Esophagus muscularis mucosa (tissue), 4 donors: ENCODE results near the gene VAT1. TPM values are rescaled to one million over a fixed set of nuclear protein-coding genes. Genes with fewer than 3 reads are reported as not detected.

Experiments used
- DNase-seq: peaks from one replicate; pipeline ENCODE4 v3.0.0-alpha.2; 2017; ENCODE audit errors: extremely low spot score
- H3K27ac ChIP-seq, 4 donors: fragments of 200-600 bp; sonication (generic); replicated peaks in 1 of 4; 1 replicate in 3 of 4; 2 replicates in 1 of 4; pipeline ENCODE4 v1.5.1; 2016 to 2019; ENCODE audit warnings: mild to moderate bottlenecking in 1 of 4
- H3K27me3 ChIP-seq, 4 donors: fragments of 200-600 bp; sonication (generic); one replicate each; pipeline versions ENCODE4 v1.5.1 to v1.6.0; 2016 to 2019
- H3K36me3 ChIP-seq, 4 donors: fragments of 200-600 bp; sonication (generic); one replicate each; pipeline ENCODE4 v1.5.1; 2016 to 2019
- H3K4me1 ChIP-seq, 4 donors: fragments of 200-600 bp; sonication (generic); one replicate each; pipeline ENCODE4 v1.5.1; 2016 to 2019
- H3K4me3 ChIP-seq, 4 donors: fragments of 200-600 bp; sonication (generic); 1 replicate in 2 of 4; 2 replicates in 2 of 4; pipeline ENCODE4 v1.5.1; 2016 to 2019; ENCODE audit warnings: mild to moderate bottlenecking in 4 of 4, moderate library complexity in 1 of 4
- H3K9me3 ChIP-seq, 4 donors: fragments of 200-600 bp; sonication (generic); 1 replicate in 3 of 4; 2 replicates in 1 of 4; pipeline ENCODE4 v1.5.1; 2016 to 2019
- EP300 ChIP-seq: sonication (generic); formaldehyde crosslinking; IDR thresholded peaks from one replicate; pipeline ENCODE4 v1.6.1; 2017; ENCODE audit warnings: antibody characterized with exemption
- POLR2A ChIP-seq: fragments of 450-650 bp; IDR thresholded peaks from one replicate; pipeline ENCODE4 v1.6.1; 2017; ENCODE audit warnings: antibody characterized with exemption, moderate library complexity, mild to moderate bottlenecking, low read depth
- POLR2AphosphoS5 ChIP-seq, 2 donors: sonication (generic); formaldehyde crosslinking; IDR thresholded peaks; one replicate each; pipeline ENCODE4 v1.6.1; 2017; ENCODE audit warnings: antibody characterized with exemption in 2 of 2
- WGBS: methylation state at CpG from one replicate; pipeline ENCODE4 v1.1.5; 2018; 5-methylcytosine and 5-hydroxymethylcytosine counted together
- intact Hi-C: fragments of 100-400 bp; cut with DNase I; formaldehyde crosslinking; loops from one replicate; pipeline ENCODE4 v1.15.1; 2023
- total RNA-seq, 4 donors: library from RNA; depleted of rRNA; stranded (reverse); fragments of >200 nt; gene quantifications; one replicate each; pipeline versions ENCODE4 v1.1.0 to v1.2.1, GENCODE V29; 2016
- TF ChIP-seq, protein P1 (sequence below), 3 experiments: fragments of 200-600 bp in 2 of 3; fragments of 450-650 bp in 1 of 3; sonication (generic) in 2 of 3; IDR thresholded peaks; one replicate each; pipeline ENCODE4 v1.5.1; 2017 to 2019; ENCODE audit warnings: antibody characterized with exemption in 3 of 3, mild to moderate bottlenecking in 2 of 3, moderate library complexity in 1 of 3

Gene VAT1
- total RNA-seq, 4 donors from 2014 or later = 106 to 190 (median 139) TPM

DNA sequence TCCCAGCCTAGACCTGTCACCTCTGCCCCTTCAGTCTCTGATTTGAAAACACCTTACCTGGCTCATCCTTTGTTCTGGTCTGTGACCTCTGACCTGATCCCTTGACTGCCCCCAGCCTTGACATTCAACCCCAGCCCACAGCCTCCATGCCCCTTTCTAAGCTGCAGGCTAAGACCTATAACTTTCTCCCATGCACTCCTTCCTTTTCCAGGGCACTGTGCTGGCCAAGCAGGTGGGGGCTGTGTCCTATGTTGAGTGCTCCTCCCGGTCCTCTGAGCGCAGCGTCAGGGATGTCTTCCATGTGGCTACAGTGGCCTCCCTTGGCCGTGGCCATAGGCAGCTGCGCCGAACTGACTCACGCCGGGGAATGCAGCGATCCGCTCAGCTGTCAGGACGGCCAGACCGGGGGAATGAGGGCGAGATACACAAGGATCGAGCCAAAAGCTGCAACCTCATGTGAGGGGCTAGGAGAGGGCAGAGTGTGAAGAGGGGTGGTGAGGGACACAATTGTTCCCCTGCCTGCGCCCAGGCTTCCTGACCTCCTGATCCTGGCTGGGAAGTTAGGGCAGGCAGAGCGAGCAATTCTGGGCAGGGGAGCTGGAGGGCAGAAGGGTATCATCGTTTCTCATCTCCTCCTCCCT, 6.2 kb upstream of the VAT1 start:
- TF ChIP-seq POLR2A = no peak
- TF ChIP-seq POLR2AphosphoS5 (IDR thresholded peaks at IDR 0.05) = no peak
- TF ChIP-seq EP300 = no peak
- TF ChIP-seq, protein P1, sequence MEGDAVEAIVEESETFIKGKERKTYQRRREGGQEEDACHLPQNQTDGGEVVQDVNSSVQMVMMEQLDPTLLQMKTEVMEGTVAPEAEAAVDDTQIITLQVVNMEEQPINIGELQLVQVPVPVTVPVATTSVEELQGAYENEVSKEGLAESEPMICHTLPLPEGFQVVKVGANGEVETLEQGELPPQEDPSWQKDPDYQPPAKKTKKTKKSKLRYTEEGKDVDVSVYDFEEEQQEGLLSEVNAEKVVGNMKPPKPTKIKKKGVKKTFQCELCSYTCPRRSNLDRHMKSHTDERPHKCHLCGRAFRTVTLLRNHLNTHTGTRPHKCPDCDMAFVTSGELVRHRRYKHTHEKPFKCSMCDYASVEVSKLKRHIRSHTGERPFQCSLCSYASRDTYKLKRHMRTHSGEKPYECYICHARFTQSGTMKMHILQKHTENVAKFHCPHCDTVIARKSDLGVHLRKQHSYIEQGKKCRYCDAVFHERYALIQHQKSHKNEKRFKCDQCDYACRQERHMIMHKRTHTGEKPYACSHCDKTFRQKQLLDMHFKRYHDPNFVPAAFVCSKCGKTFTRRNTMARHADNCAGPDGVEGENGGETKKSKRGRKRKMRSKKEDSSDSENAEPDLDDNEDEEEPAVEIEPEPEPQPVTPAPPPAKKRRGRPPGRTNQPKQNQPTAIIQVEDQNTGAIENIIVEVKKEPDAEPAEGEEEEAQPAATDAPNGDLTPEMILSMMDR (IDR thresholded peaks at IDR 0.05) = no peak
- H3K36me3 ChIP-seq = no peaks in the 10 kb centered on the region
- WGBS = 86% methylated on average over 17 of the region's 17 CpGs
- H3K27ac ChIP-seq = no peak overlapping the region
- no peak for DNase-seq
- intact Hi-C loops = no loop called here
- H3K4me1 ChIP-seq = peaks cover 0 to 18% (median 14%) of the 10 kb centered on the region in 4 donors
- no peaks in the 10 kb centered on the region for H3K27me3 ChIP-seq
- no peaks in the 10 kb centered on the region for H3K9me3 ChIP-seq
- no peak overlapping the region for H3K4me3 ChIP-seq

DNA sequence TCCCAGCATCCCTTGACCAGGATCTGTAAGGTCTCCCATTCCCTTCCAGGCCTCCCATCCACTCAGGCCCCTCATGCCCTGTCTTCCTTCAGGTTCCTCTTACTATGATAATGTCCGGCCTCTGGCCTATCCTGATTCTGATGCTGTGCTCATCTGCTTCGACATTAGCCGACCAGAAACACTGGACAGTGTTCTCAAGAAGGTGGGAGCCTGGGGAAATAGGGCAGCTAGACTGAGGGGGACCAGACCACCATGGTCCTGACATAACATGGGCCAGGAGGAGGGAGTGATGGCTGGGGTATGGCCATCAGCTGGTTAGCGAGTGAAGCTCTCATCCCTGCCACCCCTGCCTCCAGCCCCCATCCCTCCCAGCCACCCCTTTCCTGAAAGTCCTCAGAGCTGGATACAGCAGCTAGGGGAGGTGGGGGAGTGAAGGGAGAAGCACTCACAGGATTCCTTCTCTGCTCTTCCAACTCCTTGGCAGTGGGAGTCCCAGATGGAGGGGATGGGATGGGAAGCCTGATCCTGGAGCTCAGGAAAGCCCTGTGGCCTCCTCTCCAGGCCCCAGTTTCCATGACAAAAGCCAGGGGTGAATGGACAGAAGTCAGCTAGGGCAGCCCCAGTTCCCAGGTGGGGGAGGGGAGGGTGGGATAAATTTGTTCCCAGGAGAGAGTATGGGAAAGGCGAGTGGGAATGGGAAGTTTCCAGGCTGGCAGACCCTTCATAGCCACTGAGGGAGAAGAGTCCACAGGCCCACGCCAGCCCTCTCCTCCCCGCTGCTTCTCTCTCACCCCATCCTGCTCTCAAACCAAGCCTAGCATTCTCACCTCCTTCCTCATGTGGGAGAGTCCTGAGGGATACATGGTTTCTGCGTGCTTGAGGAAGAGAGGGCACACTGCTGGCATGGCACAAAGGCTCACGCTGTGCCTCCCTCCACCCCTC, 5.2 kb upstream of the VAT1 start:
- Histone ChIP-seq H3K9me3 (no peaks in the 10 kb centered on the region), H3K4me1 (peaks cover 6 to 26% (median 22%) of the 10 kb centered on the region in 4 donors), H3K27ac (no peak overlapping the region), H3K27me3 (no peaks in the 10 kb centered on the region), H3K36me3 (no peaks in the 10 kb centered on the region), H3K4me3 (no peak overlapping the region)
- DNase-seq = no peak
- 81% methylated on average over 9 of the region's 9 CpGs for WGBS
- TF ChIP-seq, protein P1 (IDR thresholded peaks at IDR 0.05) = no peak
- TF ChIP-seq POLR2AphosphoS5 (IDR thresholded peaks at IDR 0.05) (no peak), POLR2A (no peak), EP300 (no peak)
- intact Hi-C loops = no loop called here

DNA sequence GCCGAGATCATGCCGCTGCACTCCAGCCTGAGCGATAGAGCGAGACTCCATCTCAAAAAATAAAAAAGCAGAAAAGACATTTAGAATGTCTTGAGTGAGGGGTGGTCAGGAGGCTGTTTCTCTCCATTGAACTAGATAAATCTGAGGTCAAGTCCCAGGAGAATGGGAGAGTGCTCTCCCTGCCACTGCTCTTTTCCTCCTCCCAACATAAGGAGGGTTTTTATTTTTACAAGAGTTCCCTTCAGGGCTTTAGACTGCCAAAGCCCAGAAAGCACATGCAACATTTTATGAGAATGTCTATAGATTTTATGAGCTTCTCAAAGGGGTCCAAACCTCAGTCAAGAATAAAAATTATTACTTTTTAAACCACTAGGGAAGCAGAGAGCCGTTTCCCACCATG, 4.4 kb upstream of the VAT1 start:
- Histone ChIP-seq H3K4me3 (no peak overlapping the region), H3K36me3 (no peaks in the 10 kb centered on the region), H3K27me3 (no peaks in the 10 kb centered on the region), H3K9me3 (no peaks in the 10 kb centered on the region), H3K27ac (peak overlapping the region in 1 of 4 donors; percentile 87), H3K4me1 (peaks cover 6 to 26% (median 23%) of the 10 kb centered on the region in 4 donors)
- DNase-seq = no peak
- intact Hi-C loops = no loop called here
- 69% methylated on average over 5 of the region's 5 CpGs for WGBS
- TF ChIP-seq, protein P1 (IDR thresholded peaks at IDR 0.05) = no peak
- TF ChIP-seq POLR2AphosphoS5 (IDR thresholded peaks at IDR 0.05) (no peak), EP300 (no peak), POLR2A (no peak)

DNA sequence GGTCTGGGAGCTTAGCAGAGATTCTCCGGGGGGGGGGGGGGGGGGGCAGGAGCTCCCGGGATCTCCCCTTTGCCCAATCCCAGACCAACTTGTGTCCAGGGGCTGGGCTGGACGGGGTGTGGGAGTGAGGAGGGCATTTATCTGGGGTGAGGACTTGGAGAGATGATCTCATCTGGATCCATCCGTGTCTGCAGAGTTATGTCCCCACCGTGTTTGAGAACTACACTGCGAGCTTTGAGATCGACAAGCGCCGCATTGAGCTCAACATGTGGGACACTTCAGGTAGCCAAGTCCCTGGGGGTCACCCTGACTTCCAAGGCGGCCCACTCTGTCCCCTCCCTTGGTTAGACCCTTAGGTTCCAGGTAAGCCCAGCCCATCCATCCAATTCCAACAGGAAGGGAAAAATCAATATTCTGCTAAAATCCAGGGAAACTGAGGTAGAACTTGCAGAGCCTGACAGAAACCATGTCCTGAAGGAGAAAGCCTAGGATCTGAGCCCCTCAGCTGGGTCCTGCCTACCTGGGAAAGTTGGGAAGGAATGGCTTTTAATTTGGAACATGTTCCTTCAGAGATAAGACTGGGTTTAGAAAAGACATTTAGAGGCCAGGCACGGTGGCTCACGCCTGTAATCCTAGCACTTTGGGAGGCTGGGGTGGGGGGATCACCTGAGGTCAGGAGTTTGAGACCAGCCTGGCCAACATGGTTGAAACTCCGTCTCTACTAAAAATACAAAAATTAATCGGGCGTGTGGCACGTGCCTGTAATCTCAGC, 3.8 kb upstream of the VAT1 start:
- no peak for DNase-seq
- Histone ChIP-seq H3K4me3 (peak overlapping the region; percentile 61 to 67 (median 63)), H3K9me3 (no peaks in the 10 kb centered on the region), H3K36me3 (no peaks in the 10 kb centered on the region), H3K27me3 (no peaks in the 10 kb centered on the region), H3K27ac (peak overlapping the region; percentile 81 to 87 (median 83)), H3K4me1 (peaks cover 7 to 29% (median 26%) of the 10 kb centered on the region in 4 donors)
- WGBS = 62% methylated on average over 16 of the region's 16 CpGs
- intact Hi-C loops = loop anchor here (2.0 kb wide), 1 partner anchor 99 kb away; the partner anchor contains the start of gene BRCA1
- TF ChIP-seq, protein P1 (IDR thresholded peaks at IDR 0.05) = no peak
- TF ChIP-seq POLR2A (no peak), POLR2AphosphoS5 (IDR thresholded peaks at IDR 0.05) (no peak), EP300 (no peak)
